A549 treated with AZD2906 at 1 μM for 4 hours (cell line): Measurements from ENCODE around the gene TRIM75. TPM values are rescaled to one million over a fixed set of nuclear protein-coding genes. Genes with fewer than 3 reads are reported as not detected.

ENCODE experiments used
- total RNA-seq: library from RNA; stranded (reverse); fragments of 200-300 nt; extraction: Qiagen RNA extraction; gene quantifications from 5 replicates; pipeline ENCODE4 v1.2.3, GENCODE V29; 2022

The TRIM75 gene
- total RNA-seq = not detected in 5 replicates

GRCh38 chr4:165053645-165054044 is at the start of gene TRIM75:
Gene TRIM75 (plus strand): TSS chr4:165053866. CDS start chr4:165059148, 5,282 bp downstream.

GRCh38 chr4:165031436-165032211 is 22.0 kb upstream of the TRIM75 start, which contains the start of gene TRIM60:
Gene TRIM60 (plus strand): TSS chr4:165031999. CDS start chr4:165040073, 8,074 bp downstream.

Other genes with a start within 250 kb of the TRIM75 start
- gene APELA, start 176.7 kb upstream of the TRIM75 start, total RNA-seq = not detected in 5 replicates
- gene TRIM61, start 76.2 kb upstream of the TRIM75 start, total RNA-seq = not detected in 5 replicates
- gene TRIM60, start 21.9 kb upstream of the TRIM75 start, total RNA-seq = not detected in 5 replicates
- 7.2 to 8.5 TPM (median 8.0 TPM) in 5 replicates for gene TMEM192, start 59.0 kb downstream of the TRIM75 start, total RNA-seq
- 15.8 to 19.9 TPM (median 18.4 TPM) in 5 replicates for gene KLHL2, start 153.7 kb downstream of the TRIM75 start, total RNA-seq